Measurements from ENCODE around the gene KRTAP4-9.
"Not testable (repeated sequence)": the region's sequence is repeated elsewhere in the genome, so short reads cannot be mapped to it uniquely, and the experiment has no call there.

The KRTAP4-9 gene

GRCh38 chr17:41105347-41105746, at the start of gene KRTAP4-9:
KRTAP4-9 (plus strand) TSS chr17:41105389; CDS start chr17:41105389, 0 bp downstream.
- H3K27ac Mint-ChIP-seq; H3K4me1 Mint-ChIP-seq (ENCODE audit: low read depth); H3K9me3 Mint-ChIP-seq; H3K36me3 Mint-ChIP-seq (ENCODE audit: low read depth); H3K4me3 Mint-ChIP-seq; DNase-seq: not testable (repeated sequence)
- H3K27me3 Mint-ChIP-seq = peaks cover 26% of the 10 kb centered on the region

- H3K4me3 Mint-ChIP-seq = no peak overlapping the region
- H3K9me3 Mint-ChIP-seq = no peaks in the 10 kb centered on the region
- peaks cover 56% of the 10 kb centered on the region for H3K27me3 Mint-ChIP-seq
- no peak overlapping the region for H3K27ac Mint-ChIP-seq
- H3K4me1 Mint-ChIP-seq (ENCODE audit: low read depth) = no peaks in the 10 kb centered on the region
- DNase-seq = no peak
- no peaks in the 10 kb centered on the region for H3K36me3 Mint-ChIP-seq (ENCODE audit: low read depth)
Observed at GRCh38 chr17:41057547-41057946, 47.6 kb upstream of the KRTAP4-9 start.

GRCh38 chr17:41058741-41059140, 46.4 kb upstream of the KRTAP4-9 start:
- H3K27ac Mint-ChIP-seq = no peak overlapping the region
- no peaks in the 10 kb centered on the region for H3K9me3 Mint-ChIP-seq
- H3K4me3 Mint-ChIP-seq = no peak overlapping the region
- DNase-seq = no peak
- H3K4me1 Mint-ChIP-seq (ENCODE audit: low read depth) = no peaks in the 10 kb centered on the region
- H3K36me3 Mint-ChIP-seq (ENCODE audit: low read depth) = no peaks in the 10 kb centered on the region
- H3K27me3 Mint-ChIP-seq = peaks cover 55% of the 10 kb centered on the region

GRCh38 chr17:41059276-41060051, 45.7 kb upstream of the KRTAP4-9 start:
- H3K4me1 Mint-ChIP-seq (ENCODE audit: low read depth); H3K9me3 Mint-ChIP-seq; DNase-seq; H3K27ac Mint-ChIP-seq; H3K4me3 Mint-ChIP-seq; H3K36me3 Mint-ChIP-seq (ENCODE audit: low read depth): not testable (repeated sequence)
- peaks cover 51% of the 10 kb centered on the region for H3K27me3 Mint-ChIP-seq

- Mint-ChIP-seq H3K36me3 (ENCODE audit: low read depth) (no peaks in the 10 kb centered on the region), H3K27ac (no peak within 1 kb of the TSS), H3K4me1 (ENCODE audit: low read depth) (no peaks in the 10 kb centered on the region), H3K4me3 (no peak within 1 kb of the TSS), H3K27me3 (peaks cover 50% of the 10 kb centered on the region), H3K9me3 (no peaks in the 10 kb centered on the region)
- DNase-seq = no peak
Observed at GRCh38 chr17:41060052-41060604, 45.1 kb upstream of the KRTAP4-9 start, which contains the start of gene KRTAP2-3. KRTAP2-3 (minus strand) TSS chr17:41060114; CDS start chr17:41060050, 64 bp downstream.

GRCh38 chr17:41061964-41062363, 43.2 kb upstream of the KRTAP4-9 start:
- no peak overlapping the region for H3K4me3 Mint-ChIP-seq

GRCh38 chr17:41063449-41063848, 41.7 kb upstream of the KRTAP4-9 start:
- no peak overlapping the region for H3K4me3 Mint-ChIP-seq
- H3K36me3 Mint-ChIP-seq (ENCODE audit: low read depth) = no peaks in the 10 kb centered on the region
- H3K27me3 Mint-ChIP-seq = peaks cover 27% of the 10 kb centered on the region
- no peak overlapping the region for H3K27ac Mint-ChIP-seq
- H3K9me3 Mint-ChIP-seq = no peaks in the 10 kb centered on the region
- no peak for DNase-seq
- H3K4me1 Mint-ChIP-seq (ENCODE audit: low read depth) = no peaks in the 10 kb centered on the region

More at GRCh38 chr17:41061964-41062363, 43.2 kb upstream of the KRTAP4-9 start:
- Mint-ChIP-seq H3K9me3 (no peaks in the 10 kb centered on the region), H3K36me3 (ENCODE audit: low read depth) (no peaks in the 10 kb centered on the region), H3K27ac (no peak overlapping the region), H3K4me1 (ENCODE audit: low read depth) (no peaks in the 10 kb centered on the region), H3K27me3 (peaks cover 36% of the 10 kb centered on the region)
- no peak for DNase-seq

- H3K9me3 Mint-ChIP-seq = no peaks in the 10 kb centered on the region
- H3K27me3 Mint-ChIP-seq = peaks cover 20% of the 10 kb centered on the region
- no peak for DNase-seq
- no peaks in the 10 kb centered on the region for H3K4me1 Mint-ChIP-seq (ENCODE audit: low read depth)
- no peak overlapping the region for H3K4me3 Mint-ChIP-seq
- H3K36me3 Mint-ChIP-seq (ENCODE audit: low read depth) = no peaks in the 10 kb centered on the region
- H3K27ac Mint-ChIP-seq = no peak overlapping the region
Observed at GRCh38 chr17:41064301-41064700, 40.9 kb upstream of the KRTAP4-9 start.

- not testable (repeated sequence) for H3K27ac Mint-ChIP-seq; H3K36me3 Mint-ChIP-seq (ENCODE audit: low read depth); DNase-seq; H3K4me3 Mint-ChIP-seq; H3K4me1 Mint-ChIP-seq (ENCODE audit: low read depth); H3K9me3 Mint-ChIP-seq
- peaks cover 14% of the 10 kb centered on the region for H3K27me3 Mint-ChIP-seq
Observed at GRCh38 chr17:41065016-41065689, 40.0 kb upstream of the KRTAP4-9 start.

- H3K4me3 Mint-ChIP-seq = no peak within 1 kb of the TSS
- no peaks in the 10 kb centered on the region for H3K4me1 Mint-ChIP-seq (ENCODE audit: low read depth)
- DNase-seq = no peak
- H3K36me3 Mint-ChIP-seq (ENCODE audit: low read depth) = no peaks in the 10 kb centered on the region
- no peak within 1 kb of the TSS for H3K27ac Mint-ChIP-seq
- no peaks in the 10 kb centered on the region for H3K9me3 Mint-ChIP-seq
- peaks cover 5% of the 10 kb centered on the region for H3K27me3 Mint-ChIP-seq
Observed at GRCh38 chr17:41065829-41066624, 39.2 kb upstream of the KRTAP4-9 start, which contains the start of gene KRTAP2-4. KRTAP2-4 (minus strand) TSS chr17:41065879; CDS start chr17:41065845, 34 bp downstream.

- no peaks in the 10 kb centered on the region for H3K4me1 Mint-ChIP-seq (ENCODE audit: low read depth)
- peaks cover 3% of the 10 kb centered on the region for H3K27me3 Mint-ChIP-seq
- no peak for DNase-seq
- no peak overlapping the region for H3K4me3 Mint-ChIP-seq
- H3K9me3 Mint-ChIP-seq = no peaks in the 10 kb centered on the region
- H3K27ac Mint-ChIP-seq = no peak overlapping the region
- no peaks in the 10 kb centered on the region for H3K36me3 Mint-ChIP-seq (ENCODE audit: low read depth)
Observed at GRCh38 chr17:41067281-41067680, 37.9 kb upstream of the KRTAP4-9 start.

- no peaks in the 10 kb centered on the region for H3K27me3 Mint-ChIP-seq
- H3K4me1 Mint-ChIP-seq (ENCODE audit: low read depth) = no peaks in the 10 kb centered on the region
- DNase-seq = no peak
- H3K27ac Mint-ChIP-seq = no peak overlapping the region
- no peaks in the 10 kb centered on the region for H3K9me3 Mint-ChIP-seq
- H3K4me3 Mint-ChIP-seq = no peak overlapping the region
- no peaks in the 10 kb centered on the region for H3K36me3 Mint-ChIP-seq (ENCODE audit: low read depth)
Observed at GRCh38 chr17:41069031-41069430, 36.2 kb upstream of the KRTAP4-9 start.

GRCh38 chr17:41071606-41072360, 33.4 kb upstream of the KRTAP4-9 start:
- H3K27ac Mint-ChIP-seq = no peak overlapping the region
- DNase-seq = no peak
- no peaks in the 10 kb centered on the region for H3K9me3 Mint-ChIP-seq
- H3K4me3 Mint-ChIP-seq = no peak overlapping the region
- no peaks in the 10 kb centered on the region for H3K4me1 Mint-ChIP-seq (ENCODE audit: low read depth)
- no peaks in the 10 kb centered on the region for H3K36me3 Mint-ChIP-seq (ENCODE audit: low read depth)
- peaks cover 15% of the 10 kb centered on the region for H3K27me3 Mint-ChIP-seq

GRCh38 chr17:41073676-41074075, 31.5 kb upstream of the KRTAP4-9 start:
- H3K4me3 Mint-ChIP-seq = no peak overlapping the region
- no peaks in the 10 kb centered on the region for H3K36me3 Mint-ChIP-seq (ENCODE audit: low read depth)
- H3K9me3 Mint-ChIP-seq = no peaks in the 10 kb centered on the region
- H3K27ac Mint-ChIP-seq = no peak overlapping the region
- DNase-seq = no peak
- peaks cover 25% of the 10 kb centered on the region for H3K27me3 Mint-ChIP-seq
- H3K4me1 Mint-ChIP-seq (ENCODE audit: low read depth) = no peaks in the 10 kb centered on the region
